K562 (cell line): ENCODE results near the gene BCAP31. TPM values are rescaled to one million over a fixed set of nuclear protein-coding genes. Genes with fewer than 3 reads are reported as not detected.

ENCODE experiments used
- ATAC-seq: fragments of 200-7000 bp; cut with Tn5 transposase; 3 replicates; pipeline ENCODE4 v1.9.1; 2020; ENCODE audit warnings: moderate library complexity
- BruUV-seq: library from RNA; stranded (reverse); fragments of 400-500 nt; replicated peaks from 2 replicates; lab custom pipeline; 2021; lab: Mats Ljungman, UMichigan
- CTCF ChIA-PET: fragments of 300-600 bp; formaldehyde crosslinking; extraction: SDS; loops from one replicate; lab custom pipeline; 2021; ENCODE audit warnings: low intra/inter-chr PET ratio; lab: Yijun Ruan, JAX
- POLR2A ChIA-PET: fragments of 300-600, 350-650 bp; sonication (Branson Sonifier 250); formaldehyde crosslinking; extraction: SDS; loops from one replicate; lab custom pipeline; 2021; ENCODE audit warnings: antibody characterized with exemption, inconsistent platforms; lab: Yijun Ruan, JAX
- DNase-seq, 4 experiments: peaks; one replicate each; pipeline versions ENCODE4 v3.0.0 to v3.0.0-alpha.2; 2011 to 2018; ENCODE audit warnings: low spot score in 3 of 4, mixed read lengths in 3 of 4; ENCODE audit errors: extremely low read depth in 1 of 4
- FAIRE-seq: peaks from 2 replicates; lab custom pipeline; 2011; peaks lifted over from hg19 to GRCh38; lab: Jason Lieb, UNC
- H2AFZ ChIP-seq: 2 replicates; pipeline ENCODE4 v1.6.0; 2011; ENCODE audit warnings: low read depth, low read length, control low read depth, inconsistent platforms
- H3K27ac ChIP-seq: fragments of 200-600 bp; 3 replicates; pipeline ENCODE4 v1.8.0; 2011; ENCODE audit warnings: low read depth, mild to moderate bottlenecking, control low read depth, inconsistent platforms, low read length, moderate library complexity, mixed read lengths; ENCODE audit errors: extremely low read depth
- H3K27me3 ChIP-seq, 2 experiments: fragments of 300-600 bp in 1 of 2; 2 replicates in 1 of 2; 3 replicates in 1 of 2; pipeline versions ENCODE4 v1.6.0 to v1.8.0; 2011; ENCODE audit warnings: inconsistent platforms in 2 of 2, low read length in 2 of 2, mild to moderate bottlenecking in 1 of 2, mixed read lengths in 1 of 2, moderate library complexity in 1 of 2; ENCODE audit not compliant: control insufficient read depth in 2 of 2, insufficient read depth in 2 of 2
- H3K36me3 ChIP-seq: fragments of 300-600 bp; 3 replicates; pipeline ENCODE4 v1.8.0; 2011; ENCODE audit warnings: mild to moderate bottlenecking, low read length, inconsistent platforms; ENCODE audit not compliant: control insufficient read depth, insufficient read depth
- H3K4me1 ChIP-seq, 2 experiments: fragments of 200-600 bp in 1 of 2; replicated peaks in 1 of 2; 2 replicates in 1 of 2; 3 replicates in 1 of 2; pipeline versions ENCODE4 v1.5.1 to v1.8.0; 2011; ENCODE audit warnings: inconsistent platforms in 2 of 2, low read length in 2 of 2, mild to moderate bottlenecking in 1 of 2, mixed read lengths in 1 of 2, moderate library complexity in 1 of 2; ENCODE audit not compliant: control insufficient read depth in 2 of 2, insufficient read depth in 2 of 2
- H3K4me2 ChIP-seq: 2 replicates; pipeline ENCODE4 v1.6.1; 2011; ENCODE audit warnings: low read length, control low read depth, inconsistent platforms, mixed read lengths; ENCODE audit not compliant: insufficient read depth
- H3K4me3 ChIP-seq: fragments of 200-600 bp; sonication (generic), shearing (Covaris generic); 2 replicates; pipeline ENCODE4 v1.5.1; 2016; ENCODE audit warnings: control low read depth, inconsistent platforms
- H3K79me2 ChIP-seq: fragments of 200-600 bp; 3 replicates; pipeline ENCODE4 v1.8.0; 2011; ENCODE audit warnings: low read length, inconsistent platforms; ENCODE audit not compliant: control insufficient read depth, insufficient read depth
- H3K9ac ChIP-seq, 2 experiments: 2 replicates each; pipeline versions ENCODE4 v1.6.0 to v1.6.1; 2011; ENCODE audit warnings: low read depth in 2 of 2, low read length in 2 of 2, control low read depth in 1 of 2, inconsistent platforms in 1 of 2, mild to moderate bottlenecking in 1 of 2, mixed read lengths in 1 of 2; ENCODE audit not compliant: insufficient read depth in 1 of 2
- H3K9me1 ChIP-seq: one replicate; pipeline ENCODE4 v1.6.0; 2011; ENCODE audit warnings: inconsistent platforms, mild to moderate bottlenecking, low read length, moderate library complexity; ENCODE audit not compliant: control insufficient read depth, insufficient read depth
- H3K9me3 ChIP-seq: replicated peaks from 2 replicates; pipeline ENCODE4 v1.5.1; 2011; ENCODE audit warnings: low read depth, low read length, inconsistent platforms; ENCODE audit not compliant: control insufficient read depth, insufficient read depth
- H4K20me1 ChIP-seq: replicated peaks from 2 replicates; pipeline ENCODE4 v1.6.1; 2011; ENCODE audit warnings: low read length, inconsistent platforms, mixed read lengths; ENCODE audit not compliant: control insufficient read depth, insufficient read depth
- CBX1 ChIP-seq: sonication (generic); IDR thresholded peaks from 2 replicates; pipeline ENCODE4 v1.6.1; 2016; ENCODE audit warnings: antibody characterized with exemption, low read depth, mild to moderate bottlenecking
- CHD2 ChIP-seq: IDR thresholded peaks from 2 replicates; pipeline ENCODE4 v1.6.1; 2011; ENCODE audit warnings: low read depth, low read length
- FOSL1 ChIP-seq: fragments of 200-800 bp; sonication (Bioruptor generic); conservative IDR thresholded peaks from 2 replicates; pipeline ENCODE4 v1.6.1; 2016; ENCODE audit warnings: missing genetic modification characterization, missing compliant biosample characterization
- MYC ChIP-seq, 2 experiments: fragments of 250-450 bp in 1 of 2; sonication (Bioruptor Pico) in 1 of 2; IDR thresholded peaks; 2 replicates each; pipeline versions ENCODE4 v1.5.1 to v1.6.1; 2012 to 2021; ENCODE audit warnings: low read depth in 2 of 2, borderline replicate concordance in 1 of 2, improper control_type of control experiment in 1 of 2, low read length in 1 of 2, mild to moderate bottlenecking in 1 of 2, moderate library complexity in 1 of 2
- RHOXF2B ChIP-seq: fragments of 250-450 bp; sonication (Bioruptor Pico); conservative IDR thresholded peaks from 2 replicates; pipeline ENCODE4 v1.5.1; 2021
- SAFB ChIP-seq: fragments of 200-400 bp; formaldehyde crosslinking; IDR thresholded peaks from 2 replicates; pipeline ENCODE4 v1.6.1; 2017; ENCODE audit warnings: low read depth, low read length, borderline replicate concordance
- STAG1 ChIP-seq: sonication (generic); formaldehyde crosslinking; IDR thresholded peaks from 2 replicates; pipeline ENCODE4 v1.5.0; 2020; ENCODE audit warnings: missing genetic modification reagents, borderline replicate concordance
- WGBS: fragments of 100-300 bp; shearing (Covaris generic); methylation state at CpG from one replicate; pipeline ENCODE4 v1.1.6; 2016; ENCODE audit warnings: low coverage, mixed read lengths; ENCODE audit not compliant: insufficient coverage; ENCODE audit errors: missing lambda C conversion rate; 5-methylcytosine and 5-hydroxymethylcytosine counted together
- in situ Hi-C: fragments of 300-500 bp; cut with MboI; formaldehyde crosslinking; loops from 4 replicates; pipeline ENCODE4 v1.15.0; 2018; ENCODE audit warnings: inconsistent platforms, mixed read lengths
- intact Hi-C: fragments of 100-400 bp; cut with micrococcal nuclease; formaldehyde crosslinking; loops from 2 replicates; pipeline ENCODE4 v1.14.2; 2022
- polyA plus RNA-seq, 8 experiments: library from polyadenylated mRNA; depleted of rRNA in 4 of 8; stranded (reverse) in 5 of 8; unstranded in 3 of 8; fragments of >200 nt; fragmentation: Nextera tagmentation in 2 of 8; fragmentation: Illumina TruSeq in 1 of 8; extraction: Ambion mirVana in 2 of 8; extraction: Trizol in 1 of 8; gene quantifications; 2 replicates each; pipeline versions ENCODE4 v1.2.1 to v1.2.3, GENCODE V29; 2011 to 2014; ENCODE audit warnings: inconsistent platforms in 1 of 8, missing spikeins in 1 of 8
- total RNA-seq, 7 experiments: library from RNA; depleted of rRNA in 6 of 7; stranded (reverse); fragments of >200 nt in 6 of 7; fragmentation: Illumina TruSeq in 2 of 7; extraction: Trizol in 2 of 7; gene quantifications; 2 replicates each; pipeline versions ENCODE4 v1.2.1 to v1.2.3, GENCODE V29; 2011 to 2021; ENCODE audit warnings: low replicate concordance in 1 of 7
- TF ChIP-seq, protein P1 (sequence below): fragments of 450-650 bp; IDR thresholded peaks from 2 replicates; pipeline ENCODE4 v1.6.1; 2017; ENCODE audit warnings: antibody characterized with exemption, mild to moderate bottlenecking

BCAP31 gene
- total and polyA plus RNA-seq, 9 of the 15 experiments (the other 6 are each of a cell fraction or from before 2014, with no cell fraction given), result 156 to 683 (median 188) TPM

DNA sequence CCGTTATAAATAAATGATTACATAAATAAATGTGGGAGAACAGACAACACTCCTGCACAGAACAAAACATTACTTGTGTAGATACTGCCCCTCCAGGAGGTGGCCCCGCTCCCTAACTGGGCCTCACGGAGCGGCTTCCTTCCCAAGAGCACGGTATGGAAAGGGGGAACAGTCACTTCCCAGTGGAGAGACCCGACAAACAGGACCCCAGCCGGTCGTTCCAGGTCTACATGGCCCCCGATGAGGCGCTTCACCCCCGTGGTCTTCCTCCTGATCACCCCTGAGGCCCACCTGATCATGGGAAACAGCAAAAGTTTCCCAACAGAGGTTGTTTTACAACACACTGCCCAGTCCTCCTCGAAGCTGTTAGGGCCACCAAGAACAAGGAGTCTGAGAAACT lies 43.0 kb downstream of the BCAP31 start:
- intact Hi-C loops, result no loop called here
- H3K27me3 ChIP-seq, result no peaks in the 10 kb centered on the region
- peaks cover 10 to 15% of the 10 kb centered on the region in 2 experiments; a peak in 4 of 5 replicates for H3K4me1 ChIP-seq
- WGBS, result 53% methylated on average over 10 of the region's 12 CpGs
- no peak overlapping the region for H3K27ac ChIP-seq
- DNase-seq, result no peak
- no peak overlapping the region for H2AFZ ChIP-seq
- peaks cover 5% of the 10 kb centered on the region; the same call in 1 of the 2 replicates for H3K9me3 ChIP-seq
- no peak overlapping the region for H3K4me3 ChIP-seq
- H3K9me1 ChIP-seq, result no peaks in the 10 kb centered on the region
- no peaks in the 10 kb centered on the region for H3K79me2 ChIP-seq
- peak; percentile 45; the same call in 1 of the 3 replicates for ATAC-seq
- no peak for FAIRE-seq
- TF ChIP-seq FOSL1 (0 out of 2 replicates have a peak, but pooled peaks have one; percentile 20), SAFB (no peak)
- POLR2A ChIA-PET, result no interaction called here
- in situ Hi-C loops, result no loop called here
- CTCF ChIA-PET, result no interaction called here
- H3K4me2 ChIP-seq, result no peak overlapping the region
- H3K36me3 ChIP-seq, result no peaks in the 10 kb centered on the region
- no peak overlapping the region for H3K9ac ChIP-seq
- BruUV-seq, result no TSS peak
- H4K20me1 ChIP-seq, result no peaks in the 10 kb centered on the region

DNA sequence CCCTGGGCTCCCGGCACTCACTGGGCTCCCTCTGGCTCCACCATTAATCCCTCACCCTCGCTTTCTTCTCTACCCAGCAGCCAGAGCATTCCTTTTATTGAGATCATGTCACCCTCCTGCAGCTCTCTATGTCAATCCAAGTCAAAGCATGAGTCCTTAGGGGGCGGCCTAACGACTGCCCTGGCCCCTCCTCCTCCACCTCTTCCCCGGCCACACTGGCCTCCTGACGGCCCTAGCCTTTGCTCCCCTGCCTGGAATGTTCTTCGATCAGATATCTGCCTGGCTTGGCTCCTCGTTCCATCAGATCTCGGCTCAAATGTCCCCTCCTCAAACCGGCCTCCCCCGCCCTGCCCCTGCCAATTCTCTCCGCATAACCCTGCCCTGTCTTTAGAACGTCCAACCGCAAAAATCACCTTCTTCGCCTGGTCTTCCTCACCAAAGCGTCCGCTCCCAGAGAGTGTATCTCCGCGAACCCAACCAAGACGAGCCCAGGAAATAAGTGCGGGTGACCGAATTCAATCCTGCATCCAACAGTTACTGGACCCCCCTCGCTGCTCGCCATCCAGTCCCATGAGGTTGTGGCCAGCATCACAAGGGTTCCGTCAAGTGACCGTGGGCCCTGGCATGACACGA lies 49.9 kb downstream of the BCAP31 start:
- H3K36me3 ChIP-seq, result no peaks in the 10 kb centered on the region
- peak overlapping the region; percentile 48 for H3K27ac ChIP-seq
- no peaks in the 10 kb centered on the region for H3K27me3 ChIP-seq
- no peak overlapping the region for H3K4me2 ChIP-seq
- CTCF ChIA-PET, result no interaction called here
- WGBS, result 62% methylated on average over 10 of the region's 27 CpGs
- H4K20me1 ChIP-seq, result no peaks in the 10 kb centered on the region
- H3K79me2 ChIP-seq, result no peaks in the 10 kb centered on the region; the same call in 2 of the 3 replicates
- POLR2A ChIA-PET, result interaction anchor here (0.6 to 0.7 kb wide), 2 partner anchors 189 to 873 kb away, joined by 3 to 5 read pairs; partner anchors contain the start of gene IKBKG
- no peak overlapping the region for H3K4me3 ChIP-seq
- no peaks in the 10 kb centered on the region for H3K9me1 ChIP-seq
- H3K9me3 ChIP-seq, result no peaks in the 10 kb centered on the region
- peak overlapping the region; percentile 62 for H2AFZ ChIP-seq
- peak in 1 of 4 experiments; percentile 33 for DNase-seq
- H3K9ac ChIP-seq, result peak overlapping the region in 1 of 2 experiments; percentile 71; a peak in 2 of 4 replicates
- in situ Hi-C loops, result no loop called here
- peak; percentile 64; the same call in 2 of the 3 replicates for ATAC-seq
- BruUV-seq, result no TSS peak
- peaks cover 27 to 46% of the 10 kb centered on the region in 2 experiments for H3K4me1 ChIP-seq
- no peak for FAIRE-seq
- intact Hi-C loops, result no loop called here
- TF ChIP-seq CBX1, result no peak
- TF ChIP-seq RHOXF2B (CRISPR knock-in tag), result no peak
- no peak for TF ChIP-seq MYC (IDR thresholded peaks at IDR 0.05; ENCODE audit: low read depth, low read length)
- TF ChIP-seq MYC (CRISPR knock-in tag; IDR thresholded peaks at IDR 0.05; ENCODE audit: borderline replicate concordance, low read depth), result no peak
- no peak for TF ChIP-seq STAG1 (CRISPR knock-in tag)
- no peak for TF ChIP-seq CHD2
- TF ChIP-seq, protein P1, sequence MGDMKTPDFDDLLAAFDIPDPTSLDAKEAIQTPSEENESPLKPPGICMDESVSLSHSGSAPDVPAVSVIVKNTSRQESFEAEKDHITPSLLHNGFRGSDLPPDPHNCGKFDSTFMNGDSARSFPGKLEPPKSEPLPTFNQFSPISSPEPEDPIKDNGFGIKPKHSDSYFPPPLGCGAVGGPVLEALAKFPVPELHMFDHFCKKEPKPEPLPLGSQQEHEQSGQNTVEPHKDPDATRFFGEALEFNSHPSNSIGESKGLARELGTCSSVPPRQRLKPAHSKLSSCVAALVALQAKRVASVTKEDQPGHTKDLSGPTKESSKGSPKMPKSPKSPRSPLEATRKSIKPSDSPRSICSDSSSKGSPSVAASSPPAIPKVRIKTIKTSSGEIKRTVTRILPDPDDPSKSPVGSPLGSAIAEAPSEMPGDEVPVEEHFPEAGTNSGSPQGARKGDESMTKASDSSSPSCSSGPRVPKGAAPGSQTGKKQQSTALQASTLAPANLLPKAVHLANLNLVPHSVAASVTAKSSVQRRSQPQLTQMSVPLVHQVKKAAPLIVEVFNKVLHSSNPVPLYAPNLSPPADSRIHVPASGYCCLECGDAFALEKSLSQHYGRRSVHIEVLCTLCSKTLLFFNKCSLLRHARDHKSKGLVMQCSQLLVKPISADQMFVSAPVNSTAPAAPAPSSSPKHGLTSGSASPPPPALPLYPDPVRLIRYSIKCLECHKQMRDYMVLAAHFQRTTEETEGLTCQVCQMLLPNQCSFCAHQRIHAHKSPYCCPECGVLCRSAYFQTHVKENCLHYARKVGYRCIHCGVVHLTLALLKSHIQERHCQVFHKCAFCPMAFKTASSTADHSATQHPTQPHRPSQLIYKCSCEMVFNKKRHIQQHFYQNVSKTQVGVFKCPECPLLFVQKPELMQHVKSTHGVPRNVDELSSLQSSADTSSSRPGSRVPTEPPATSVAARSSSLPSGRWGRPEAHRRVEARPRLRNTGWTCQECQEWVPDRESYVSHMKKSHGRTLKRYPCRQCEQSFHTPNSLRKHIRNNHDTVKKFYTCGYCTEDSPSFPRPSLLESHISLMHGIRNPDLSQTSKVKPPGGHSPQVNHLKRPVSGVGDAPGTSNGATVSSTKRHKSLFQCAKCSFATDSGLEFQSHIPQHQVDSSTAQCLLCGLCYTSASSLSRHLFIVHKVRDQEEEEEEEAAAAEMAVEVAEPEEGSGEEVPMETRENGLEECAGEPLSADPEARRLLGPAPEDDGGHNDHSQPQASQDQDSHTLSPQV, result no peak
